ENCODE measurements around the gene STOX2. TPM values are rescaled to one million over a fixed set of nuclear protein-coding genes. Genes with fewer than 3 reads are reported as not detected.

STOX2 gene
- total RNA-seq, 4 donors from 2014 or later, result 2.1 to 9.0 (median 3.9) TPM

GRCh38 chr4:183920512-183920911 is 15.4 kb downstream of the STOX2 start:
- TF ChIP-seq CTCF (IDR thresholded peaks at IDR 0.05; ENCODE audit: low read depth), result no peak

GRCh38 chr4:183921335-183921734 is 16.2 kb downstream of the STOX2 start:
- TF ChIP-seq CTCF (IDR thresholded peaks at IDR 0.05; ENCODE audit: low read depth), result no peak

GRCh38 chr4:183924362-183925044 is 19.4 kb downstream of the STOX2 start:
- TF ChIP-seq CTCF (IDR thresholded peaks at IDR 0.05; ENCODE audit: low read depth), result no peak

- TF ChIP-seq CTCF (IDR thresholded peaks at IDR 0.05; ENCODE audit: low read depth), result no peak
Observed at GRCh38 chr4:183926950-183927349, 21.8 kb downstream of the STOX2 start.

- no peak for TF ChIP-seq CTCF (IDR thresholded peaks at IDR 0.05; ENCODE audit: low read depth)
Observed at GRCh38 chr4:183932576-183932975, 27.5 kb downstream of the STOX2 start.

GRCh38 chr4:183934761-183935160 is 29.7 kb downstream of the STOX2 start:
- no peak for TF ChIP-seq CTCF (IDR thresholded peaks at IDR 0.05; ENCODE audit: low read depth)

- no peak for TF ChIP-seq CTCF (IDR thresholded peaks at IDR 0.05; ENCODE audit: low read depth)
Observed at GRCh38 chr4:183935355-183936005, 30.4 kb downstream of the STOX2 start.

Data from subcutaneous adipose tissue (tissue), 4 donors.